Natural killer cell (primary cell): ENCODE measurements around the gene UIMC1. TPM values are rescaled to one million over a fixed set of nuclear protein-coding genes. Genes with fewer than 3 reads are reported as not detected.

Experiments used
- ATAC-seq, 3 donors: fragments of 150-1000 bp in 2 of 3; fragments of 200-7000 bp in 1 of 3; cut with Tn5 transposase; 1 replicate in 1 of 3; 2 replicates in 2 of 3; pipeline ENCODE4 v1.10.0; 2021; ENCODE audit warnings: mild to moderate bottlenecking in 2 of 3, moderate library complexity in 2 of 3
- DNase-seq, 2 donors: peaks; one replicate each; pipeline versions ENCODE4 v3.0.0 to v3.0.0-alpha.2; 2013 to 2021; ENCODE audit warnings: mixed read lengths in 1 of 2
- H3K27ac ChIP-seq: one replicate; pipeline ENCODE4 v1.5.1; 2013; ENCODE audit warnings: mild to moderate bottlenecking, low read length
- H3K27me3 ChIP-seq: one replicate; pipeline ENCODE4 v1.6.1; 2013; ENCODE audit warnings: low read length; ENCODE audit not compliant: control insufficient read depth, insufficient read depth
- H3K36me3 ChIP-seq: one replicate; pipeline ENCODE4 v1.6.1; 2013; ENCODE audit warnings: low read length; ENCODE audit not compliant: control insufficient read depth, insufficient read depth
- H3K4me1 ChIP-seq: one replicate; pipeline ENCODE4 v1.6.1; 2013; ENCODE audit warnings: low read length; ENCODE audit not compliant: control insufficient read depth, insufficient read depth
- H3K4me3 ChIP-seq: one replicate; pipeline ENCODE4 v1.5.1; 2013; ENCODE audit warnings: low read length
- H3K9me3 ChIP-seq: one replicate; pipeline ENCODE4 v1.6.1; 2013; ENCODE audit warnings: low read length; ENCODE audit not compliant: control insufficient read depth, insufficient read depth
- H3K27ac Mint-ChIP-seq, 2 donors: one replicate each; pipeline ENCODE4 v1.8.0; 2022; ENCODE audit warnings: mild to moderate bottlenecking in 2 of 2, mixed read lengths in 2 of 2, moderate library complexity in 1 of 2
- H3K27me3 Mint-ChIP-seq, 2 donors: one replicate each; pipeline ENCODE4 v1.8.0; 2022; ENCODE audit warnings: low read depth in 2 of 2, mixed read lengths in 2 of 2
- H3K36me3 Mint-ChIP-seq: one replicate; pipeline ENCODE4 v1.8.0; 2022; ENCODE audit warnings: mixed read lengths
- H3K4me1 Mint-ChIP-seq, 2 donors: one replicate each; pipeline ENCODE4 v1.8.0; 2022; ENCODE audit warnings: mixed read lengths in 2 of 2
- H3K4me3 Mint-ChIP-seq: one replicate; pipeline ENCODE4 v1.8.0; 2022; ENCODE audit warnings: mild to moderate bottlenecking, moderate library complexity, mixed read lengths
- H3K9me3 Mint-ChIP-seq, 2 donors: one replicate each; pipeline ENCODE4 v1.8.0; 2022; ENCODE audit warnings: mixed read lengths in 2 of 2
- CTCF ChIP-seq: fragments of 200-600 bp; IDR thresholded peaks from one replicate; pipeline ENCODE4 v1.8.0; 2022; ENCODE audit warnings: antibody characterized with exemption
- WGBS: methylation state at CpG from one replicate; pipeline ENCODE4 v1.1.7; 2013; ENCODE audit warnings: missing lambda C conversion rate; ENCODE audit not compliant: insufficient coverage; 5-methylcytosine and 5-hydroxymethylcytosine counted together
- intact Hi-C: fragments of 100-400 bp; cut with micrococcal nuclease; formaldehyde crosslinking; loops from one replicate; pipeline ENCODE4 v1.14.2; 2022
- total RNA-seq, 4 donors: library from RNA; stranded (reverse); fragments of 120-200 nt in 1 of 4; gene quantifications; one replicate each; pipeline versions ENCODE4 v1.2.3 to v1.2.4, GENCODE V29; 2013 to 2022

UIMC1 gene
- total RNA-seq, 3 donors from 2014 or later (not counting 1 experiment from before 2014, with no cell fraction given): 55.1 to 75.7 (median 57.3) TPM

GRCh38 chr5:176866707-176867310, 139.8 kb downstream of the UIMC1 start:
- Mint-ChIP-seq H3K9me3 (no peaks in the 10 kb centered on the region), H3K4me3 (no peak overlapping the region), H3K4me1 (peaks cover 5 to 14% of the 10 kb centered on the region in 2 donors), H3K36me3 (no peaks in the 10 kb centered on the region), H3K27ac (no peak overlapping the region), H3K27me3 (peaks cover 14 to 24% of the 10 kb centered on the region in 2 donors)
- peaks cover 18% of the 10 kb centered on the region for H3K27me3 ChIP-seq
- ATAC-seq: no peak
- TF ChIP-seq CTCF: no peak
- H3K4me1 ChIP-seq: peaks cover 10% of the 10 kb centered on the region
- H3K27ac ChIP-seq: no peak overlapping the region
- no peak overlapping the region for H3K4me3 ChIP-seq
- WGBS: 33% methylated on average over 15 of the region's 16 CpGs
- no peak for DNase-seq
- no peaks in the 10 kb centered on the region for H3K36me3 ChIP-seq
- H3K9me3 ChIP-seq: peaks cover 9% of the 10 kb centered on the region
- intact Hi-C loops: no loop called here

GRCh38 chr5:176865964-176866363, 140.6 kb downstream of the UIMC1 start:
- WGBS: 76% methylated on average over 7 of the region's 7 CpGs
- DNase-seq: no peak
- H3K36me3 Mint-ChIP-seq: no peaks in the 10 kb centered on the region
- H3K27ac ChIP-seq: no peak overlapping the region
- no peaks in the 10 kb centered on the region for H3K36me3 ChIP-seq
- peaks cover 14 to 24% of the 10 kb centered on the region in 2 donors for H3K27me3 Mint-ChIP-seq
- no peak overlapping the region for H3K4me3 ChIP-seq
- peaks cover 9% of the 10 kb centered on the region for H3K9me3 ChIP-seq
- ATAC-seq: no peak
- H3K4me1 ChIP-seq: peaks cover 10% of the 10 kb centered on the region
- peaks cover 5 to 14% of the 10 kb centered on the region in 2 donors for H3K4me1 Mint-ChIP-seq
- no peak overlapping the region for H3K4me3 Mint-ChIP-seq
- intact Hi-C loops: no loop called here
- no peaks in the 10 kb centered on the region for H3K9me3 Mint-ChIP-seq
- peaks cover 18% of the 10 kb centered on the region for H3K27me3 ChIP-seq
- no peak for TF ChIP-seq CTCF
- H3K27ac Mint-ChIP-seq: no peak overlapping the region

- H3K27ac Mint-ChIP-seq: no peak overlapping the region
- H3K4me1 Mint-ChIP-seq: peaks cover 0 to 8% of the 10 kb centered on the region in 2 donors
- H3K9me3 ChIP-seq: no peaks in the 10 kb centered on the region
- peaks cover under 1% of the 10 kb centered on the region for H3K4me1 ChIP-seq
- H3K4me3 ChIP-seq: no peak overlapping the region
- no peak overlapping the region for H3K4me3 Mint-ChIP-seq
- DNase-seq: no peak
- no peak overlapping the region for H3K27ac ChIP-seq
- H3K36me3 Mint-ChIP-seq: no peaks in the 10 kb centered on the region
- WGBS: 84% methylated on average over 7 of the region's 8 CpGs
- no peaks in the 10 kb centered on the region for H3K36me3 ChIP-seq
- H3K27me3 ChIP-seq: peaks cover 18% of the 10 kb centered on the region
- no peak for ATAC-seq
- H3K9me3 Mint-ChIP-seq: no peaks in the 10 kb centered on the region
- no peak for TF ChIP-seq CTCF
- intact Hi-C loops: no loop called here
- peaks cover 14 to 24% of the 10 kb centered on the region in 2 donors for H3K27me3 Mint-ChIP-seq
These were observed 141.8 kb downstream of the UIMC1 start for GRCh38 chr5:176864755-176865154.

- Mint-ChIP-seq H3K4me1 (peaks cover 0 to 4% of the 10 kb centered on the region in 2 donors), H3K4me3 (no peak overlapping the region), H3K36me3 (no peaks in the 10 kb centered on the region), H3K27ac (no peak overlapping the region), H3K27me3 (peaks cover 14 to 24% of the 10 kb centered on the region in 2 donors), H3K9me3 (no peaks in the 10 kb centered on the region)
- Histone ChIP-seq H3K4me3 (no peak overlapping the region), H3K27me3 (peaks cover 18% of the 10 kb centered on the region), H3K27ac (no peak overlapping the region), H3K4me1 (no peaks in the 10 kb centered on the region), H3K9me3 (no peaks in the 10 kb centered on the region), H3K36me3 (no peaks in the 10 kb centered on the region)
- intact Hi-C loops: no loop called here
- no peak for TF ChIP-seq CTCF
- DNase-seq: no peak
- WGBS: 32% methylated on average over 5 of the region's 5 CpGs
- ATAC-seq: no peak
These were observed 142.8 kb downstream of the UIMC1 start for GRCh38 chr5:176863765-176864098.
